GM23338 (cell line): ENCODE results near the gene ZNF524. TPM values are rescaled to one million over a fixed set of nuclear protein-coding genes. Genes with fewer than 3 reads are reported as not detected.

ENCODE experiments used
- ATAC-seq: fragments of 200-7000 bp; cut with Tn5 transposase; 3 replicates; pipeline ENCODE4 v1.9.1; 2020
- DNase-seq: peaks from one replicate; pipeline ENCODE4 v3.0.0-alpha.2; 2015; ENCODE audit warnings: low spot score
- H2AFZ ChIP-seq: fragments of 200-600 bp; sonication (generic); 2 replicates; pipeline ENCODE4 v1.8.0; 2016; ENCODE audit warnings: antibody characterized with exemption, mild to moderate bottlenecking, moderate library complexity
- H3F3A ChIP-seq: fragments of 200-600 bp; sonication (generic); replicated peaks from 2 replicates; pipeline ENCODE4 v1.8.0; 2017; ENCODE audit warnings: antibody characterized with exemption, mixed run types, low read depth
- H3K27ac ChIP-seq: fragments of 200-600 bp; sonication (generic); 2 replicates; pipeline ENCODE4 v1.6.1; 2016; ENCODE audit warnings: low read depth
- H3K27me3 ChIP-seq: fragments of 200-600 bp; sonication (generic); 2 replicates; pipeline ENCODE4 v1.8.0; 2016; ENCODE audit warnings: mild to moderate bottlenecking, mixed run types, moderate library complexity; ENCODE audit not compliant: insufficient read depth
- H3K36me3 ChIP-seq: fragments of 200-600 bp; sonication (generic); 2 replicates; pipeline ENCODE4 v1.8.0; 2016; ENCODE audit warnings: mild to moderate bottlenecking; ENCODE audit not compliant: insufficient read depth
- H3K4me1 ChIP-seq: fragments of 200-600 bp; sonication (generic); 2 replicates; pipeline ENCODE4 v1.8.0; 2016; ENCODE audit warnings: mild to moderate bottlenecking, moderate library complexity; ENCODE audit not compliant: insufficient read depth
- H3K4me2 ChIP-seq: fragments of 200-600 bp; sonication (generic); 2 replicates; pipeline ENCODE4 v1.7.1; 2017; ENCODE audit warnings: mixed run types
- H3K4me3 ChIP-seq: fragments of 200-600 bp; sonication (generic); 2 replicates; pipeline ENCODE4 v1.6.1; 2016; ENCODE audit warnings: mixed run types
- H3K79me2 ChIP-seq: fragments of 200-600 bp; sonication (generic); replicated peaks from 2 replicates; pipeline ENCODE4 v1.8.0; 2017; ENCODE audit warnings: mild to moderate bottlenecking; ENCODE audit not compliant: insufficient read depth
- H3K9me2 ChIP-seq: fragments of 200-600 bp; sonication (generic); 2 replicates; pipeline ENCODE4 v1.8.0; 2017; ENCODE audit not compliant: insufficient read depth
- H4K20me1 ChIP-seq: fragments of 200-600 bp; sonication (generic); replicated peaks from 2 replicates; pipeline ENCODE4 v1.8.0; 2017; ENCODE audit warnings: mild to moderate bottlenecking; ENCODE audit not compliant: insufficient read depth
- H3K27ac Mint-ChIP-seq: 2 replicates; pipeline ENCODE4 v1.8.0; 2020; ENCODE audit warnings: inconsistent platforms, mild to moderate bottlenecking, moderate library complexity, mixed read lengths
- H3K27me3 Mint-ChIP-seq: 3 replicates; pipeline ENCODE4 v1.8.0; 2022; ENCODE audit warnings: low read depth, mild to moderate bottlenecking, moderate library complexity, mixed read lengths, inconsistent platforms; ENCODE audit not compliant: insufficient read depth, poor library complexity
- H3K36me3 Mint-ChIP-seq: 3 replicates; pipeline ENCODE4 v1.8.0; 2021; ENCODE audit warnings: low read depth, mild to moderate bottlenecking, inconsistent platforms, moderate library complexity, mixed read lengths
- H3K4me1 Mint-ChIP-seq: 3 replicates; pipeline ENCODE4 v1.8.0; 2020; ENCODE audit warnings: mild to moderate bottlenecking, inconsistent platforms, mixed read lengths
- H3K4me3 Mint-ChIP-seq: 3 replicates; pipeline ENCODE4 v1.8.0; 2021; ENCODE audit warnings: moderate library complexity, mild to moderate bottlenecking, inconsistent platforms, mixed read lengths
- H3K9me3 Mint-ChIP-seq: 3 replicates; pipeline ENCODE4 v1.8.0; 2020; ENCODE audit warnings: moderate library complexity, mild to moderate bottlenecking, inconsistent platforms, mixed read lengths
- CREB1 ChIP-seq: fragments of 250-450 bp; sonication (Bioruptor Pico); IDR thresholded peaks from 2 replicates; pipeline ENCODE4 v1.5.0; 2020; ENCODE audit warnings: low read depth, mild to moderate bottlenecking, moderate library complexity
- CTCF ChIP-seq, 2 experiments: fragments of 200-600 bp in 1 of 2; sonication (generic) in 1 of 2; conservative IDR thresholded peaks; 2 replicates each; pipeline versions ENCODE4 v1.5.1 to v1.6.1; 2016 to 2017; ENCODE audit warnings: antibody characterized with exemption in 2 of 2, low read depth in 2 of 2, mild to moderate bottlenecking in 2 of 2, moderate library complexity in 1 of 2
- REST ChIP-seq: IDR thresholded peaks from one replicate; pipeline ENCODE4 v1.6.1; 2018; ENCODE audit warnings: antibody characterized with exemption; ENCODE audit not compliant: unreplicated experiment
- STAT1 ChIP-seq: IDR thresholded peaks from one replicate; pipeline ENCODE4 v1.6.1; 2016; ENCODE audit warnings: antibody characterized with exemption; ENCODE audit not compliant: unreplicated experiment
- ZNF331 ChIP-seq: fragments of 250-450 bp; sonication (Bioruptor Pico); IDR thresholded peaks from 2 replicates; pipeline ENCODE4 v1.5.0; 2020; ENCODE audit warnings: low read depth, mild to moderate bottlenecking, moderate library complexity
- polyA plus RNA-seq: library from polyadenylated mRNA; unstranded; fragments of >200 nt; fragmentation: Nextera tagmentation; extraction: Ambion mirVana; gene quantifications from 2 replicates; pipeline ENCODE4 v1.2.1, GENCODE V29; 2016
- total RNA-seq: library from RNA; depleted of rRNA; stranded (reverse); fragments of >200 nt; shearing (Covaris generic); gene quantifications from 2 replicates; pipeline ENCODE4 v1.2.3, GENCODE V29; 2014
- TF ChIP-seq, protein P1 (sequence below): fragments of 250-450 bp; sonication (Bioruptor Pico); IDR thresholded peaks from 2 replicates; pipeline ENCODE4 v1.5.0; 2020; ENCODE audit warnings: mild to moderate bottlenecking, moderate library complexity
- TF ChIP-seq, protein P2 (sequence below): IDR thresholded peaks from 2 replicates; pipeline ENCODE4 v1.6.1; 2016; ENCODE audit warnings: antibody characterized with exemption

Gene ZNF524
- total and polyA plus RNA-seq, 2 experiments from 2014 or later: 6.0 to 8.3 TPM

- TF ChIP-seq CTCF (conservative IDR thresholded peaks at IDR 0.05; ENCODE audit: low read depth in 2 of 2) (no peak), REST (no peak), STAT1 (no peak), ZNF331 (CRISPR knock-in tag) (no peak)
Observed at GRCh38 chr19:55559684-55560083, 40.4 kb upstream of the ZNF524 start (continued).

DNA sequence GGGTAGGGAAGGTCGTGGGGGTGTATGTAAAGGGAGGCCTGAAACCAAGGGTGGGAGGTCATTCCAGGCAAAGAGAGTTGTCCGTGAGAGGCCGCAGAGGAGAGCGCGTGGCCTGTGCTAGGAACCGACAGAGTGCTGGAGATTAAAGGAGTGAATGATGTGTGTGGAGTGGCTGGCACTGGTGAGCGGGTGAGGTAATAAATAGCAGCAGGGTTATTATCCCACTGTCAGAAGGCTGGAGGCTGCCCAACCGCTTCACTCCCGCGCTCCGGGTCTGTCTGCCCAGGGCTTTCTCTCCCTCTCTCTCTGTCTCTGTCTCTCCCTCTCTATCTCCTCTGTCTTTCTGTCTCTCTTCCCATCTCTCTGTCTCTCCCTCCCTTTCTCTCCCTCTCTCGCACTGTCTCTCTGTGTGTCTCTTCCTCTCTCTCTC, 36.8 kb upstream of the ZNF524 start:
- H3K4me2 ChIP-seq: no peak overlapping the region
- H3K27ac Mint-ChIP-seq: no peak overlapping the region
- no peaks in the 10 kb centered on the region for H4K20me1 ChIP-seq
- no peak overlapping the region for H3K27ac ChIP-seq
- peaks cover 4% of the 10 kb centered on the region; the same call in 1 of the 2 replicates for H3K9me2 ChIP-seq
- H3K36me3 ChIP-seq: no peaks in the 10 kb centered on the region
- no peaks in the 10 kb centered on the region for H3K79me2 ChIP-seq
- H3K4me1 Mint-ChIP-seq: no peaks in the 10 kb centered on the region
- H3K4me3 ChIP-seq: no peak overlapping the region
- H3F3A ChIP-seq: no peaks in the 10 kb centered on the region
- no peaks in the 10 kb centered on the region for H3K27me3 ChIP-seq
- H3K27me3 Mint-ChIP-seq: peaks cover 4% of the 10 kb centered on the region
- H3K4me3 Mint-ChIP-seq: no peak overlapping the region
- TF ChIP-seq STAT1 (no peak), CREB1 (CRISPR knock-in tag) (no peak)
- TF ChIP-seq, protein P1, sequence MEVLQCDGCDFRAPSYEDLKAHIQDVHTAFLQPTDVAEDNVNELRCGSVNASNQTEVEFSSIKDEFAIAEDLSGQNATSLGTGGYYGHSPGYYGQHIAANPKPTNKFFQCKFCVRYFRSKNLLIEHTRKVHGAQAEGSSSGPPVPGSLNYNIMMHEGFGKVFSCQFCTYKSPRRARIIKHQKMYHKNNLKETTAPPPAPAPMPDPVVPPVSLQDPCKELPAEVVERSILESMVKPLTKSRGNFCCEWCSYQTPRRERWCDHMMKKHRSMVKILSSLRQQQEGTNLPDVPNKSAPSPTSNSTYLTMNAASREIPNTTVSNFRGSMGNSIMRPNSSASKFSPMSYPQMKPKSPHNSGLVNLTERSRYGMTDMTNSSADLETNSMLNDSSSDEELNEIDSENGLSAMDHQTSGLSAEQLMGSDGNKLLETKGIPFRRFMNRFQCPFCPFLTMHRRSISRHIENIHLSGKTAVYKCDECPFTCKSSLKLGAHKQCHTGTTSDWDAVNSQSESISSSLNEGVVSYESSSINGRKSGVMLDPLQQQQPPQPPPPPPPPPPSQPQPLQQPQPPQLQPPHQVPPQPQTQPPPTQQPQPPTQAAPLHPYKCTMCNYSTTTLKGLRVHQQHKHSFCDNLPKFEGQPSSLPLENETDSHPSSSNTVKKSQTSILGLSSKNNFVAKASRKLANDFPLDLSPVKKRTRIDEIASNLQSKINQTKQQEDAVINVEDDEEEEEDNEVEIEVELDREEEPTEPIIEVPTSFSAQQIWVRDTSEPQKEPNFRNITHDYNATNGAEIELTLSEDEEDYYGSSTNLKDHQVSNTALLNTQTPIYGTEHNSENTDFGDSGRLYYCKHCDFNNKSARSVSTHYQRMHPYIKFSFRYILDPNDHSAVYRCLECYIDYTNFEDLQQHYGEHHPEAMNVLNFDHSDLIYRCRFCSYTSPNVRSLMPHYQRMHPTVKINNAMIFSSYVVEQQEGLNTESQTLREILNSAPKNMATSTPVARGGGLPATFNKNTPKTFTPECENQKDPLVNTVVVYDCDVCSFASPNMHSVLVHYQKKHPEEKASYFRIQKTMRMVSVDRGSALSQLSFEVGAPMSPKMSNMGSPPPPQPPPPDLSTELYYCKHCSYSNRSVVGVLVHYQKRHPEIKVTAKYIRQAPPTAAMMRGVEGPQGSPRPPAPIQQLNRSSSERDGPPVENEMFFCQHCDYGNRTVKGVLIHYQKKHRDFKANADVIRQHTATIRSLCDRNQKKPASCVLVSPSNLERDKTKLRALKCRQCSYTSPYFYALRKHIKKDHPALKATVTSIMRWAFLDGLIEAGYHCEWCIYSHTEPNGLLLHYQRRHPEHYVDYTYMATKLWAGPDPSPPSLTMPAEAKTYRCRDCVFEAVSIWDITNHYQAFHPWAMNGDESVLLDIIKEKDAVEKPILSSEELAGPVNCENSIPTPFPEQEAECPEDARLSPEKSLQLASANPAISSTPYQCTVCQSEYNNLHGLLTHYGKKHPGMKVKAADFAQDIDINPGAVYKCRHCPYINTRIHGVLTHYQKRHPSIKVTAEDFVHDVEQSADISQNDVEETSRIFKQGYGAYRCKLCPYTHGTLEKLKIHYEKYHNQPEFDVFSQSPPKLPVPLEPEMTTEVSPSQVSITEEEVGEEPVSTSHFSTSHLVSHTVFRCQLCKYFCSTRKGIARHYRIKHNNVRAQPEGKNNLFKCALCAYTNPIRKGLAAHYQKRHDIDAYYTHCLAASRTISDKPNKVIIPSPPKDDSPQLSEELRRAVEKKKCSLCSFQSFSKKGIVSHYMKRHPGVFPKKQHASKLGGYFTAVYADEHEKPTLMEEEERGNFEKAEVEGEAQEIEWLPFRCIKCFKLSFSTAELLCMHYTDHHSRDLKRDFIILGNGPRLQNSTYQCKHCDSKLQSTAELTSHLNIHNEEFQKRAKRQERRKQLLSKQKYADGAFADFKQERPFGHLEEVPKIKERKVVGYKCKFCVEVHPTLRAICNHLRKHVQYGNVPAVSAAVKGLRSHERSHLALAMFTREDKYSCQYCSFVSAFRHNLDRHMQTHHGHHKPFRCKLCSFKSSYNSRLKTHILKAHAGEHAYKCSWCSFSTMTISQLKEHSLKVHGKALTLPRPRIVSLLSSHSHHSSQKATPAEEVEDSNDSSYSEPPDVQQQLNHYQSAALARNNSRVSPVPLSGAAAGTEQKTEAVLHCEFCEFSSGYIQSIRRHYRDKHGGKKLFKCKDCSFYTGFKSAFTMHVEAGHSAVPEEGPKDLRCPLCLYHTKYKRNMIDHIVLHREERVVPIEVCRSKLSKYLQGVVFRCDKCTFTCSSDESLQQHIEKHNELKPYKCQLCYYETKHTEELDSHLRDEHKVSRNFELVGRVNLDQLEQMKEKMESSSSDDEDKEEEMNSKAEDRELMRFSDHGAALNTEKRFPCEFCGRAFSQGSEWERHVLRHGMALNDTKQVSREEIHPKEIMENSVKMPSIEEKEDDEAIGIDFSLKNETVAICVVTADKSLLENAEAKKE (CRISPR knock-in tag): no peak
- TF ChIP-seq, protein P2, sequence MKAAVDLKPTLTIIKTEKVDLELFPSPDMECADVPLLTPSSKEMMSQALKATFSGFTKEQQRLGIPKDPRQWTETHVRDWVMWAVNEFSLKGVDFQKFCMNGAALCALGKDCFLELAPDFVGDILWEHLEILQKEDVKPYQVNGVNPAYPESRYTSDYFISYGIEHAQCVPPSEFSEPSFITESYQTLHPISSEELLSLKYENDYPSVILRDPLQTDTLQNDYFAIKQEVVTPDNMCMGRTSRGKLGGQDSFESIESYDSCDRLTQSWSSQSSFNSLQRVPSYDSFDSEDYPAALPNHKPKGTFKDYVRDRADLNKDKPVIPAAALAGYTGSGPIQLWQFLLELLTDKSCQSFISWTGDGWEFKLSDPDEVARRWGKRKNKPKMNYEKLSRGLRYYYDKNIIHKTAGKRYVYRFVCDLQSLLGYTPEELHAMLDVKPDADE: no peak
- ATAC-seq (peak; percentile 28; the same call in 1 of the 3 replicates), DNase-seq (no peak)
- H3K4me1 ChIP-seq: no peaks in the 10 kb centered on the region
- H3K9me3 Mint-ChIP-seq: no peaks in the 10 kb centered on the region
- H2AFZ ChIP-seq: no peak overlapping the region
- no peaks in the 10 kb centered on the region for H3K36me3 Mint-ChIP-seq
